Bronchial epithelial cell (primary cell): ENCODE results near the gene AGBL4. TPM values are rescaled to one million over a fixed set of nuclear protein-coding genes. Genes with fewer than 3 reads are reported as not detected.
A peak's percentile ranks its signal among the peaks of the same experiment; 100 is the strongest.

Experiments
- DNase-seq: peaks from one replicate; pipeline ENCODE4 v3.0.0-alpha.2; 2010; ENCODE audit warnings: low read depth
- FAIRE-seq: peaks from 2 replicates; lab custom pipeline; 2011; peaks lifted over from hg19 to GRCh38; lab: Jason Lieb, UNC
- H3K27me3 ChIP-seq: 2 replicates; pipeline ENCODE4 v1.5.1; 2011; ENCODE audit warnings: low read length; ENCODE audit not compliant: control insufficient read depth, insufficient read depth
- H3K36me3 ChIP-seq: 2 replicates; pipeline ENCODE4 v1.5.1; 2011; ENCODE audit warnings: low read length; ENCODE audit not compliant: control insufficient read depth, insufficient read depth
- H3K4me3 ChIP-seq: 2 replicates; pipeline ENCODE4 v1.5.1; 2011; ENCODE audit warnings: mild to moderate bottlenecking, low read depth, low read length, control low read depth
- total RNA-seq: library from RNA; depleted of rRNA; stranded (reverse); fragments of >200 nt; gene quantifications from 2 replicates; pipeline ENCODE4 v1.2.1, GENCODE V29; 2014
- TF ChIP-seq, protein P1 (sequence below): IDR thresholded peaks from 2 replicates; pipeline ENCODE4 v1.5.1; 2011; ENCODE audit warnings: mild to moderate bottlenecking, moderate library complexity, low read length, control low read depth, inconsistent platforms; ENCODE audit not compliant: insufficient read depth, severe bottlenecking

The AGBL4 gene
- total RNA-seq, 1 donor from 2014 or later = not detected

DNA sequence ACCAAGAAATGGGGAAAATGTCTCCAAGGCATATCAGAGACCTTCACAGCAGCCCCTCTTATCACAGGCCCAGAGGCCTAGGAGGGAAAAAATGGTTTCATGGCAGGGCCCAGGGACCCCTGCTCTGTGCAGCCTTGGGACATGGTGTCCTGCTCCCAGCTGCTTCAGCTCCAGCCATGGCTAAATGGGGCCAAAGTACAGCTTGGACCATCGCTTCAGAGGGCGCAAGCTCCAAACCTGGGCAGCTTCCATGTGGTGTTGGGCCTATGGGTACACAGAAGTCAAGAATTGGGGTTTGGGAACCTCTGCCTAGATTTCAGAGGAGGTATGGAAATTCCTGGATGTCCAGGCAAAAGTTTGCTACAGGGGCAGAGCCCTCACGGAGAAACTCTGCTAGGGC lies 964.7 kb downstream of the AGBL4 start:
- DNase-seq = no peak
- no peaks in the 10 kb centered on the region for H3K36me3 ChIP-seq
- FAIRE-seq = no peak
- no peak overlapping the region for H3K4me3 ChIP-seq
- no peaks in the 10 kb centered on the region for H3K27me3 ChIP-seq
- TF ChIP-seq, protein P1, sequence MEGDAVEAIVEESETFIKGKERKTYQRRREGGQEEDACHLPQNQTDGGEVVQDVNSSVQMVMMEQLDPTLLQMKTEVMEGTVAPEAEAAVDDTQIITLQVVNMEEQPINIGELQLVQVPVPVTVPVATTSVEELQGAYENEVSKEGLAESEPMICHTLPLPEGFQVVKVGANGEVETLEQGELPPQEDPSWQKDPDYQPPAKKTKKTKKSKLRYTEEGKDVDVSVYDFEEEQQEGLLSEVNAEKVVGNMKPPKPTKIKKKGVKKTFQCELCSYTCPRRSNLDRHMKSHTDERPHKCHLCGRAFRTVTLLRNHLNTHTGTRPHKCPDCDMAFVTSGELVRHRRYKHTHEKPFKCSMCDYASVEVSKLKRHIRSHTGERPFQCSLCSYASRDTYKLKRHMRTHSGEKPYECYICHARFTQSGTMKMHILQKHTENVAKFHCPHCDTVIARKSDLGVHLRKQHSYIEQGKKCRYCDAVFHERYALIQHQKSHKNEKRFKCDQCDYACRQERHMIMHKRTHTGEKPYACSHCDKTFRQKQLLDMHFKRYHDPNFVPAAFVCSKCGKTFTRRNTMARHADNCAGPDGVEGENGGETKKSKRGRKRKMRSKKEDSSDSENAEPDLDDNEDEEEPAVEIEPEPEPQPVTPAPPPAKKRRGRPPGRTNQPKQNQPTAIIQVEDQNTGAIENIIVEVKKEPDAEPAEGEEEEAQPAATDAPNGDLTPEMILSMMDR = no peak

DNA sequence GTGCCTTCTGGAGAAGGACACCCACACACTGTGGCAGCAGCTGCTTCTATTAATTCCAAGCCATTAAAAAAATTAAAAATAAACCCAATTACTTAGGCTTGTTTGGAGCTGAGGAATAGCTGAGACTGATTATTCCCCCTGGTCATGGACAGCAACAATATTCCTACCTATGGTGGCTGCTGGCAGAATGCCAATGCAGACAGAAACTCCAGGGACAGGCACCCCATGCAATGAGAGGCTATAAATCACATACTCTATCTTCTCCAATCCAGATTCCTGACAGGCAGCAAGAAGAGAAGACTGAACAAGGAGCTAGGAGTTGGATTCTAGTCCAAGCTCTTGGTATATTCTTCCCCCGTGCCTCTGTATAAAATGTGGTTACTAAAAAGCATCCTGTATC lies 971.7 kb downstream of the AGBL4 start:
- TF ChIP-seq, protein P1 = no peak

DNA sequence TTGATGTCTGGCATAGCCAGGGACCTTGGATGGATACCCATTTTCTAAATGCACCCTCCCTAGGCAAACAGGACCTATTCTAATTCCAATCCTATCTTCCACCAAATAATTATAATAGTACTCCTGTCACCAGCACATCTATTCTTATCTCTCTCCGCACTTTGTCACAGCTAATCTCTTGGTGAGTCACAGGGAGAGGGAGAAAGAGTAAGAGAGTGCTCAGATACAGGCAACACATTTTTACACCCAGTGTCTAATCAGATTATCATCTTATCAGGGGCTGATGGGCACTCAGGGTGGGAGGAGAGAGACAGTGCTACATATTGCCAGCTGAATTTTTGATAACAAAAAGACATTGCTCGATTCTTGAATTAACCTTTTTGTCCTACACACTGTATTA lies 972.1 kb downstream of the AGBL4 start:
- TF ChIP-seq, protein P1 = no peak
- no peaks in the 10 kb centered on the region for H3K36me3 ChIP-seq
- no peaks in the 10 kb centered on the region for H3K27me3 ChIP-seq
- DNase-seq (no peak), FAIRE-seq (no peak)
- no peak overlapping the region for H3K4me3 ChIP-seq

More for the DNA sequence above, 971.7 kb downstream of the AGBL4 start:
- DNase-seq (no peak), FAIRE-seq (no peak)
- Histone ChIP-seq H3K4me3 (no peak overlapping the region), H3K36me3 (no peaks in the 10 kb centered on the region), H3K27me3 (no peaks in the 10 kb centered on the region)

DNA sequence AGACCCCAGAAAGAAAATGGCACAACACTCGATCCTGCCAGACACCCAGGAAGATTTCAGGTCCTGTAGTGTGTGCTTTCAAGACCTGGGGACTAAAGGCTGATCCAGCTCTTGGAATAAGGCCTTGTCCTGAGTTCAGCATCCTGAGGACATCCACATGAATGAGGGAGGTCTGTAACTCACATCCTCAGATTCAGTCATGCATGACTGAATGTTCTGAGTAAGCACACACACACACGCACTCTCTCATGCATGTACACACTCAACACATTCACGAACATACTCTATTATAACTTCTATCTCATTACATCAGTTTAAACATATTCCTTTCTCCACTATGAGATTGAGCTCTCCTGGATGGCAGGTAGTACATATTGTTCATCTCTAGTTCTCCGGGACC lies 973.7 kb downstream of the AGBL4 start:
- DNase-seq (no peak), FAIRE-seq (peak; percentile 23)
- TF ChIP-seq, protein P1 = no peak

DNA sequence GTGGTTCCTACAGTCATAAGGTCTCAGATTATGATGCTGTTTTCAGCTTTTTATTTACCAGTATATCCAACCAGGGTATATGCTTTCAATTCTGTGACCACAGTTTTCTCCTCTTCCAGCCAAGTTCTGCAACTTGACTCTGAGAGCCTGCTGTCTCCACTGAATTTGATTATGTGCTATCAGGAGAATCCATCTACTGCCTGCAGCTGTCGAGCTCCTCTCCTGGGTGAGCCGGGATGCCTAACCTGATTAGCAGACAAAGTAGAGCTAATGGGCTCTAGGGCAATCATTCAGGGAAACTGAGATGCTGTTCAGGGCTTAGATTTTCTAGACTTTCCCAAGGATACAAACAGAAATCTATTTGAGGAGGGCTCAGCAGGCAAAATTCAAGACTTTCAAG lies 975.6 kb downstream of the AGBL4 start:
- TF ChIP-seq, protein P1 = no peak
- DNase-seq = no peak
- Histone ChIP-seq H3K4me3 (no peak overlapping the region), H3K36me3 (no peaks in the 10 kb centered on the region), H3K27me3 (no peaks in the 10 kb centered on the region)
- FAIRE-seq = no peak

More for the DNA sequence above, 973.7 kb downstream of the AGBL4 start:
- H3K4me3 ChIP-seq = no peak overlapping the region
- no peaks in the 10 kb centered on the region for H3K27me3 ChIP-seq
- H3K36me3 ChIP-seq = no peaks in the 10 kb centered on the region

DNA sequence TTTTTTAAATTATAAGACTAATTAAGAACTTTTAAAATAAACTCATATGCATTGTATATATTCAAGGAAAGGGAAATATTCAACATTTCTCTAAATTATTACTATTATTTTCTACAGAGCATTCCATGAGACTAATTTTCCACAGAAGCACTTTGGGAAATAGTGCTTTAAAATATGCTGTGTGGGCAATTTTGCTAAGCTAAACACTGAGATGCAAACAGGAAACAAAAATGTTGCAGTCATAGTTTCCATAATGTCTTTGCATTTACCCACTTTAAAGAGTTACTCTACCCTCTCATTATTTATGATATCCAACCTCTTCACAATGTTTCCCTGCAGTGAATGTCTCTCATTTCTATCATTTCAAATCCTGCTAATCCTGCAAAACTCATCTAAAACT lies 977.4 kb downstream of the AGBL4 start:
- DNase-seq (no peak), FAIRE-seq (no peak)
- no peaks in the 10 kb centered on the region for H3K36me3 ChIP-seq
- TF ChIP-seq, protein P1 = no peak
- H3K27me3 ChIP-seq = no peaks in the 10 kb centered on the region
- H3K4me3 ChIP-seq = no peak overlapping the region
